Measurements from ENCODE around the gene CD58.

Gene CD58

GRCh38 chr1:116466810-116467557 is 103.8 kb downstream of the CD58 start:
- DNase-seq (ENCODE audit: low spot score), result no peak

- no peak for DNase-seq (ENCODE audit: low spot score)
Observed at GRCh38 chr1:116465845-116466685, 104.8 kb downstream of the CD58 start.

- no peak for DNase-seq (ENCODE audit: low spot score)
Observed at GRCh38 chr1:116465477-116465844, 105.4 kb downstream of the CD58 start.

Measured in COLO829 (cell line).